ENCODE results near the gene GAS7. TPM values are rescaled to one million over a fixed set of nuclear protein-coding genes. Genes with fewer than 3 reads are reported as not detected.

The GAS7 gene
- total RNA-seq, 8 experiments from 2014 or later, result 4.1 to 37.7 (median 9.7) TPM

DNA sequence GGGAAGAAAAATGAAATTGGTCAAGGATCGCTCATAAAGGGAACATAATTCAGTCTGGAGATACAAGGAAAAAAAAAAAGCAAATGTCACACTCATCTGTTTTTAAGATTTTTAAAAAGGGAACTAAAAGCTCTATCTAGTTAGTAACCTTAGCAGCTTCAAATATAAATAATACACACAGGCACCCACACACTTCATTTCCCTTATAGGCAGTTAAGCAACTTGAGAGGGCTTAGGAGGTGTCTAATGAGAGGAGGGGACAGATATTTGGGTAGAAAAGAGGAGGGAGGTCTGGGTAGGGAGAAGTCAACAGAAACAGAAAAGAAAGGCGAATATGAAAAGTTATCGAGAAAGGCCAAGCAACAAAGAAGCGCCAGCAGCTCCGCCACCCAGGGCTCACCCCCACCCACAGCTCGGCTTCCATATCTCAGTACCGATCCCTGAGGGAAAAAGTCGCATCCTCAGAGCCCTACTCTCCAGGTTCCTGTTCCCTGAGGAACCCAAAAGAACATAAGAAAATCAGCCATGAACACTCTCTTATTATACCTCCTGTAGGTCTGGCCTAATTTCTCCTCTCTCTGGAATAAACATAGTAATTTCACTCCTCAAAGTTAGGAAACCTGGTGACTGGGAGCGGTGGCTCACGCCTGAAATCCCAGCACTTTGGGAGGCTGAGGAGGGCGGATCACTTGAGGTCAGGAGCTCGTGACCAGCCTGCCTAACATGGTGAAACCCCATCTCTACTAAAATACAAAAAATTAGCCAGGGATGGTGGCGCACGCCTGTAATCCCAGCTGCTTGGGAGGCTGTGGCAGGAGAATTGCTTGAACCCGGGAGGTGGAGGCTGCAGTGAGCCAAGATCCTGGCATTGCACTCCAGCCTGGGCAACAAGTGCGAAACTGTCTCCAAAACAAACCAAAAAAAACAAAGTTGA, 223.7 kb downstream of the GAS7 start:
- Histone ChIP-seq H3K4me1 (replicated peaks in 1 of 2) (no peaks in the 10 kb centered on the region), H3K4me3 (no peak overlapping the region), H3K27ac (no peak overlapping the region)
- in situ Hi-C loops (cut with MboI; ENCODE audit: low pct_unique_long_range_greater_than_20kb in 2 of 9, low sequenced_read_pairs in 9 of 9, unreplicated experiment in 9 of 9), result loop anchor here in 2 of 9 experiments (25.0 kb wide), 3 partner anchors 138 to 263 kb away; partner anchors contain the start of gene GAS7 (in 1 of the 2)
- 60 to 100% (median 83%) methylated on average over 1 to 13 of the region's 16 CpGs for WGBS, 10 experiments
- no peak for ATAC-seq (replicated peaks in 6 of 8)

DNA sequence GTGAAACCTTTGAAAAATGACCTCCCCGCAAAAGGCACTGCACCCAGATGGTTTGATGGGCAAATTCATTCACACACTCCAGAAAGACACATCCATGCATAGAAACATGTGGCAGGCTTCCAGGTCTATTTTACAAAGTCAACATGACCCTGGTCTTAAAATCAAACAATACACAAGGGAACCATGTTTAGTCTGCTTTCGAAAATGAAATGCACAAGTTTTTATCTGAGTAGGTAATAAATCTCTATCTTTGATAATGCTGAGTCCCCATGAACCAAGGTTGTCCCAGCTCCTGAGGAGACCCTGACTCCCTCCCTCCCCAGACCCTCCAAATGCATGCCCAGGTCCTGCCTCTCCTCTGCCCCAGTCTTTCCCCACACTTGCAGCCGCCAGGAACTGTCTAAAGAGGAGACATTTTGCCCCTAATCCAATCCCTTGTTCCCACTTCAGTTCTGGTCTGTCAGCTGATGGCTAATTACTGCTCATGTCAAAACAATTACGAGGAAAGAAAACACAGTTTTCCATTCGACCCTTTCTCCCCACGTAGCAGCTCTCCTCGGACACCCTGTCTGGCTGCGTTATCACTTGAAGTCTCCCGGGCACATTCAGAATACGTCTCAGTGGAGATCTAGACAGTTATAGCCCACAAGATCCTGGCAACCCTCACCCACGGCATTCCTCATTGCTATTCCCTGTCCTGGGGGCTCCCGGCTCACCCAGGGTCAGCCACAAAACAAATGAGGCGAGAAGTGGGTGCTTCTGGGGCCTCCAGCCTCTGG, 224.5 kb downstream of the GAS7 start:
- H3K4me1 ChIP-seq (replicated peaks in 1 of 2), result no peaks in the 10 kb centered on the region
- H3K4me3 ChIP-seq, result no peak overlapping the region
- ATAC-seq (replicated peaks in 6 of 8), result peak in 4 of 8 experiments; percentile 10 to 75 (median 50)
- H3K27ac ChIP-seq, result no peak overlapping the region
- in situ Hi-C loops (cut with MboI; ENCODE audit: low pct_unique_long_range_greater_than_20kb in 2 of 9, low sequenced_read_pairs in 9 of 9, unreplicated experiment in 9 of 9), result loop anchor here in 2 of 9 experiments (25.0 kb wide), 2 partner anchors 213 to 263 kb away; partner anchors contain the start of gene GAS7 (in 1 of the 2)
- WGBS, 10 experiments, result 17 to 92% (median 71%) methylated on average over 1 to 12 of the region's 13 CpGs; no CpG with 5 or more reads in 2 of the 10 experiments

- H3K27ac ChIP-seq, result no peak overlapping the region
- H3K4me1 ChIP-seq (replicated peaks in 1 of 2), result no peaks in the 10 kb centered on the region
- H3K4me3 ChIP-seq, result no peak overlapping the region
- in situ Hi-C loops (cut with MboI; ENCODE audit: low pct_unique_long_range_greater_than_20kb in 2 of 9, low sequenced_read_pairs in 9 of 9, unreplicated experiment in 9 of 9), result loop anchor here in 2 of 9 experiments (25.0 kb wide), 2 partner anchors 215 to 265 kb away; partner anchors contain the start of gene GAS7 (in 1 of the 2)
- 10 to 86% (median 63%) methylated on average over 1 to 4 of the region's 4 CpGs; no CpG with 5 or more reads in 2 of the 10 experiments for WGBS, 10 experiments
- peak in 7 of 8 experiments; percentile 34 to 94 (median 74) for ATAC-seq (replicated peaks in 6 of 8)
These were observed 226.4 kb downstream of the GAS7 start for GRCh38 chr17:9971991-9972390.

DNA sequence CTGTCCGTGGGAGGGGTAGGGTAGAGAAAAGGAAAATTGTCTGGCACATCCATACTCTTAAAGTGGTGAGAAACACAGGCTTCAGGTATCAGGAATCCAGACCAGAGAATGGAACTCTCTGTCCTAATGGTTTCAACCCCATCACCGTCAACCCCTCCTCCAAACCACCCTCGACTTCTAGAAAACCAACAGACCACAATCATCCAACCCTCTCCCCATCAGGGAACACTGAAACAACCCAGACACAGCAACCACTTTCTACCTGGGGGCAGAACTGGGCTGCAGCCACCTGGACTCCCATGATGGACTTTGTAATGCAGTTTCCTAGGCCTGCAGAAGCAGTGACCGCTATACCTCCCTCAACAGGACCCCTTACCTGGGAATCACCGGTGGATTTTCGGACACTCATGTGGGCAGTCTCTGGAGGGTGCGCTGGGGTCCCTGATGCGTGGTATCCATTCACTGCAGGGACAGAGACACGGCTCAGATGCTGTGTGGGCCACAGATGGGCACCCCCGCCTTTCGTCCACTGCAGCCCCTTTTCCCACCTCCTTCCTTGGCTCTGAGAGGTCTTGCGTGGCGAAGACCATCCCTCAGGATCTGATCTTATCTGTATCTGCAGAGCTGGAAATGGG, 229.0 kb downstream of the GAS7 start:
- ATAC-seq (replicated peaks in 6 of 8), result no peak
- Histone ChIP-seq H3K27ac (no peak overlapping the region), H3K4me3 (no peak overlapping the region), H3K4me1 (replicated peaks in 1 of 2) (no peaks in the 10 kb centered on the region)
- in situ Hi-C loops (cut with MboI; ENCODE audit: low pct_unique_long_range_greater_than_20kb in 2 of 9, low sequenced_read_pairs in 9 of 9, unreplicated experiment in 9 of 9), result loop anchor here in 3 of 9 experiments (10.0 to 25.0 kb wide), 3 partner anchors 218 to 268 kb away; partner anchors contain the start of gene GAS7 (in 1 of the 3)
- WGBS, 10 experiments, result 0 to 100% (median 75%) methylated on average over 1 to 9 of the region's 13 CpGs; no CpG with 5 or more reads in 3 of the 10 experiments

GRCh38 chr17:9968881-9969280, 229.5 kb downstream of the GAS7 start:
- in situ Hi-C loops (cut with MboI; ENCODE audit: low pct_unique_long_range_greater_than_20kb in 2 of 9, low sequenced_read_pairs in 9 of 9, unreplicated experiment in 9 of 9), result loop anchor here in 3 of 9 experiments (10.0 to 25.0 kb wide), 3 partner anchors 218 to 268 kb away; partner anchors contain the start of gene GAS7 (in 1 of the 3)
- WGBS, 10 experiments, result 36 to 100% (median 84%) methylated on average over 1 to 5 of the region's 5 CpGs; no CpG with 5 or more reads in 2 of the 10 experiments
- Histone ChIP-seq H3K27ac (no peak overlapping the region), H3K4me3 (no peak overlapping the region), H3K4me1 (replicated peaks in 1 of 2) (no peaks in the 10 kb centered on the region)
- peak in 1 of 8 experiments; percentile 38 for ATAC-seq (replicated peaks in 6 of 8)

- Histone ChIP-seq H3K4me1 (replicated peaks in 1 of 2) (no peaks in the 10 kb centered on the region), H3K4me3 (no peak overlapping the region), H3K27ac (no peak overlapping the region)
- 38 to 100% (median 72%) methylated on average over 1 to 3 of the region's 5 CpGs; no CpG with 5 or more reads in 4 of the 10 experiments for WGBS, 10 experiments
- in situ Hi-C loops (cut with MboI; ENCODE audit: low pct_unique_long_range_greater_than_20kb in 2 of 9, low sequenced_read_pairs in 9 of 9, unreplicated experiment in 9 of 9), result loop anchor here in 3 of 9 experiments (10.0 to 25.0 kb wide), 3 partner anchors 219 to 269 kb away; partner anchors contain the start of gene GAS7 (in 1 of the 3)
- no peak for ATAC-seq (replicated peaks in 6 of 8)
These were observed 230.4 kb downstream of the GAS7 start for GRCh38 chr17:9968008-9968407.

DNA sequence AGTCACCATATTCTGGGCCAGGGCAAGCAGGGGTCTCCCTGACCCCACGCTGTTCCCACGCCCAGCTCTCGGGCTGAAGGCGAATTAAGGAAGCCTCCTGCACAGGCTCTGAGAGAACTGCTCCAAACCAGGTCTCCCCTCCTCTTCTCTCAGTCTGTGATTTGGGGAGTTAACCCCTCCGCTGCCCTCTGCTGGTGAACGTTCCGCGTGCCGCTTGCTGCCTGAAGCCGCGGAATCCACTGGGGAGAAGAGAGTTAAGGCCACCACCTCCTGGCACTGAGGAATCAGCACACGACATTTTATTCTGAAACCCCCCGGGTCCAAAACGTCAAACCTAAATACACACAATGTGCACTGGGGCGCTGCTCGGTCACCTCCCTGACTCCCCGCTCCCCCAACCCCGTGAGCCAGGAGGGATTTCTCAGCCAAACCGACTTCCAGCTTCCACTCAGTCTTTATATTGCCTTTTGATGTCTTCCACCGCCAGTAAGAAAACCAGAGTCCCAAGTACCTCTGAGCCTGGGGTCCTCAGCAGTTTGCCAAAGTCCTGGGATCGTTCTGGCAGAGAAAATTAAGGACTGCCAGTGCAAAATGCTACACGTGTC, 238.9 kb downstream of the GAS7 start:
- 0 to 60% (median 13%) methylated on average over 1 to 19 of the region's 22 CpGs; no CpG with 5 or more reads in 3 of the 10 experiments for WGBS, 10 experiments
- Histone ChIP-seq H3K4me3 (peak overlapping the region in 3 of 5 donors; percentile 4 to 10 (median 4)), H3K4me1 (replicated peaks in 1 of 2) (peaks cover 8 to 11% of the 10 kb centered on the region in 2 donors), H3K27ac (no peak overlapping the region)
- in situ Hi-C loops (cut with MboI; ENCODE audit: low pct_unique_long_range_greater_than_20kb in 2 of 9, low sequenced_read_pairs in 9 of 9, unreplicated experiment in 9 of 9), result loop anchor here in 2 of 9 experiments (25.0 kb wide), 2 partner anchors 228 to 278 kb away; partner anchors contain the start of gene GAS7 (in 1 of the 2)
- peak; percentile 56 to 91 (median 82) for ATAC-seq (replicated peaks in 6 of 8)

DNA sequence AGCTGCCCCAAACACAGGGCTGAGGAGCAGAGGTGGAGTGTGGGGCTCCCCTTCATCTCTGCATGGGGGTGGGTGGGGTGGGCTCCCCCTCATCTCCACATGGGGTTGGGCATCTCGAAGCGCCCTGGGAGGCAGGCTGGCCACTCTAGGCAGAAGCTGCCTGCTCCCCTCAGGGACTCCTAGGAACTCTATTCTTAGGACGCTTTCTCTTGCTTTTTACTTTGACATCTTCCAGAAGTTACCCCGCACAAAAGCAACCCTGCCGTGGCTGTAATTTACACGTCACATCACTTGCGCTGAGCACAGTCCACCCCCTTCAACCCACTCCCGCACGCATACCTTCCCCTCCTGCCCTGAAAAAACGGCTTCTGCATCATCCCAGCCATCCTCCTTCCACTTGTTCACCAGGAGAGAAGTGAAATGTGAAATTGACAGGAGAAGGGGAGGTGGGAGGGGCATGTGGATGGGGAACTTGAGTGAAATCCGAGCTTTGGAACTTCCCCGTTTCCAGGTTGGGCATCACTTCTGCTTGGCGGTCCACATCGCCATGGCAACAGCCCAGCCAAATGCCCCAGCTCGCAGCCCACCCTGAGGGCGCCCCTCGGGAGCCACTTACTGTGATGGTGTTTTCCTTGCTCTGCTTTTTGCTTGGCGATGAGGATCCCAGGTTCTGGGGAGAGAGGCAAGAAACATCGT, 239.7 kb downstream of the GAS7 start:
- Histone ChIP-seq H3K4me1 (replicated peaks in 1 of 2) (peaks cover 8 to 11% of the 10 kb centered on the region in 2 donors), H3K27ac (no peak overlapping the region), H3K4me3 (peak overlapping the region in 3 of 5 donors; percentile 4 to 10 (median 4))
- WGBS, 10 experiments, result 19 to 56% (median 41%) methylated on average over 2 to 9 of the region's 19 CpGs; no CpG with 5 or more reads in 4 of the 10 experiments
- ATAC-seq (replicated peaks in 6 of 8), result peak in 5 of 8 experiments; percentile 39 to 64 (median 52)
- in situ Hi-C loops (cut with MboI; ENCODE audit: low pct_unique_long_range_greater_than_20kb in 2 of 9, low sequenced_read_pairs in 9 of 9, unreplicated experiment in 9 of 9), result loop anchor here in 2 of 9 experiments (25.0 kb wide), 2 partner anchors 229 to 279 kb away; partner anchors contain the start of gene GAS7 (in 1 of the 2)

- in situ Hi-C loops (cut with MboI; ENCODE audit: low pct_unique_long_range_greater_than_20kb in 2 of 9, low sequenced_read_pairs in 9 of 9, unreplicated experiment in 9 of 9), result loop anchor here in 2 of 9 experiments (25.0 kb wide), 2 partner anchors 230 to 280 kb away; partner anchors contain the start of gene GAS7 (in 1 of the 2)
- ATAC-seq (replicated peaks in 6 of 8), result no peak
- whole genome bisulfite sequencing, 10 experiments, result 36 to 92% (median 60%) methylated on average over 2 to 4 of the region's 8 CpGs; no CpG with 5 or more reads in 6 of the 10 experiments
These were observed 241.2 kb downstream of the GAS7 start for GRCh38 chr17:9957244-9957643.

DNA sequence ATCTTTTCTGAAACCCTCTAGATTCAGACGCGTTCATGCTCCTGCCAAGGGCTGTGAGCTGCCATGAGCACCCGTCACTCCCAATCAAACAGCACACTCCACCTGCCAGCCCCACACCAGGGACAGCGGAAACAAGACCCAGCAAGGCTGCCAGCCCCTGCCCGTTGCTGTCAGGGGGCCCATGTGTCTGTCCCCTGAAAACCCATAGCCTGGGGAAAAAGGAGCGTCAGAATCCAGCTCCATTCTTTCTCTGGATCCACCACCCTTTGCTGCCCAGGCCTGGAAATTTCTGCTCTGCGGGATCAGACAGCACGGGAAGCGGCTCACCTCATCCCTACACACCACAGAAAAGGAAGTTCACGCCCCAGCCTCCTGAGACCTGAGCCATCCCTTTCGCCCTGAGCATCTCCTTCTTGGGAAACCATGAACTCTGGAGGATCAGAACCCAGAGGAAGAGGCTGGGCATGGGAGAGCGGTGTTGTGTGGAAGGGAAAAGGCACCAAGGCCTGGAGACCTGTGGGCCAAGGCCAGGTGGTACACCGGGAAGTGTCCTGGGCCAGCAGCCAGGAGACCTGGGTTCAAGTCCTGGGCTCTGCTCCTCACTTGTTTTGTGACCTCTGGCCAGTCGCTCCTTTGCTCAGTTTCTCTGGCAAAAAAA, 241.8 kb downstream of the GAS7 start:
- peaks cover 8 to 11% of the 10 kb centered on the region in 2 donors for H3K4me1 ChIP-seq (replicated peaks in 1 of 2)
- H3K4me3 ChIP-seq, result no peak overlapping the region
- H3K27ac ChIP-seq, result no peak overlapping the region
- WGBS, 10 experiments, result 20 to 100% (median 74%) methylated on average over 1 to 4 of the region's 14 CpGs; no CpG with 5 or more reads in 2 of the 10 experiments
- no peak for ATAC-seq (replicated peaks in 6 of 8)
- in situ Hi-C loops (cut with MboI; ENCODE audit: low pct_unique_long_range_greater_than_20kb in 2 of 9, low sequenced_read_pairs in 9 of 9, unreplicated experiment in 9 of 9), result loop anchor here in 2 of 9 experiments (25.0 kb wide), 2 partner anchors 231 to 281 kb away; partner anchors contain the start of gene GAS7 (in 1 of the 2)

More at GRCh38 chr17:9957244-9957643, 241.2 kb downstream of the GAS7 start:
- H3K4me3 ChIP-seq, result no peak overlapping the region
- H3K4me1 ChIP-seq (replicated peaks in 1 of 2), result peaks cover 8 to 11% of the 10 kb centered on the region in 2 donors
- H3K27ac ChIP-seq, result no peak overlapping the region
